H1 (cell line): ENCODE measurements around the gene HOXB3. TPM values are rescaled to one million over a fixed set of nuclear protein-coding genes. Genes with fewer than 3 reads are reported as not detected.

Experiments used
- GTF2F1 ChIP-seq: IDR thresholded peaks from 2 replicates; pipeline ENCODE4 v1.6.1; 2012; ENCODE audit warnings: low read depth, low read length, improper control_type of control experiment, borderline replicate concordance
- KDM4A ChIP-seq: IDR thresholded peaks from one replicate; pipeline ENCODE4 v1.7.1; 2012; ENCODE audit warnings: low read depth, mild to moderate bottlenecking, moderate library complexity, low read length, inconsistent platforms; ENCODE audit not compliant: severe bottlenecking
- RAD21 ChIP-seq, 2 experiments: IDR thresholded peaks in 1 of 2; conservative IDR thresholded peaks in 1 of 2; 2 replicates each; pipeline ENCODE4 v1.6.1; 2011; ENCODE audit warnings: low read depth in 2 of 2, low read length in 2 of 2, improper control_type of control experiment in 1 of 2, inconsistent platforms in 1 of 2, mild to moderate bottlenecking in 1 of 2, moderate library complexity in 1 of 2
- polyA plus RNA-seq, 7 experiments: library from polyadenylated mRNA; depleted of rRNA in 3 of 7; stranded (reverse) in 5 of 7; unstranded in 2 of 7; fragments of >200 nt in 5 of 7; fragments of 200-250 nt in 2 of 7; gene quantifications; 1 replicate in 5 of 7; 2 replicates in 1 of 7; 4 replicates in 1 of 7; pipeline versions ENCODE4 v1.2.1 to v1.2.3, GENCODE V29; 2011 to 2013; ENCODE audit warnings: missing spikeins in 2 of 7, mixed read lengths in 2 of 7
- total RNA-seq: library from RNA; stranded (reverse); fragmentation: NEBNext Ultra II Directional; extraction: Animal tissue kit (Norgen Biotek cat#: 25700); gene quantifications from 2 replicates; pipeline ENCODE4 v1.2.1, GENCODE V29; 2021
- TF ChIP-seq, protein P1 (sequence below): IDR thresholded peaks from 2 replicates; pipeline ENCODE4 v1.6.1; 2012; ENCODE audit warnings: low read length, inconsistent platforms
- TF ChIP-seq, protein P2 (sequence below): fragments of 300-600 bp; sonication (generic); IDR thresholded peaks from 2 replicates; pipeline ENCODE4 v1.7.1; 2012; ENCODE audit warnings: low read length, moderate library complexity, mild to moderate bottlenecking, inconsistent platforms; ENCODE audit not compliant: insufficient replicate concordance

HOXB3 gene
- total and polyA plus RNA-seq, 2 of the 8 experiments (the other 6 are each of a cell fraction or from before 2014, with no cell fraction given) = not detected

DNA sequence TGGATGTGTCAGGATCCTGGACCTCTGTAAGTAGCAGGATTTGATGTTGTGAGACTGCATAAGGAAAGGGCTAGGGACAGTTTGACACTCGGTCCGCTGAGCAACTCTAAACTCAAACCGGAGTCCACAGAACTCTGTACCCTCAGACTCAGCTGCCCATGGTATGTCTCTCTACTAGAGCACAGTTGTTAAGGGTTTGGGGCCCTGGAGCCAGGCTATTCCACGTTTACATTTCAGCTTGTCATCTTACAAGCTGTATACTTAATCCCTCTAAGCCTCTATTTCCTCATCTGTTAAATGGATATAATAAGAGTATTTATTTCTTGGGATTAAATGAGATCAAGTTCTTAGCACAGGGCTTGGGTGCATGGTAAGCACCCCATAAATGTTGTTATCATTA is 87.1 kb downstream of the HOXB3 start (continued):
- no peak for TF ChIP-seq RAD21 (IDR thresholded peaks at IDR 0.05 in 1 of 2, conservative IDR thresholded peaks at IDR 0.05 in 1 of 2; ENCODE audit: low read depth in 2 of 2, low read length in 2 of 2)
- TF ChIP-seq, protein P1, sequence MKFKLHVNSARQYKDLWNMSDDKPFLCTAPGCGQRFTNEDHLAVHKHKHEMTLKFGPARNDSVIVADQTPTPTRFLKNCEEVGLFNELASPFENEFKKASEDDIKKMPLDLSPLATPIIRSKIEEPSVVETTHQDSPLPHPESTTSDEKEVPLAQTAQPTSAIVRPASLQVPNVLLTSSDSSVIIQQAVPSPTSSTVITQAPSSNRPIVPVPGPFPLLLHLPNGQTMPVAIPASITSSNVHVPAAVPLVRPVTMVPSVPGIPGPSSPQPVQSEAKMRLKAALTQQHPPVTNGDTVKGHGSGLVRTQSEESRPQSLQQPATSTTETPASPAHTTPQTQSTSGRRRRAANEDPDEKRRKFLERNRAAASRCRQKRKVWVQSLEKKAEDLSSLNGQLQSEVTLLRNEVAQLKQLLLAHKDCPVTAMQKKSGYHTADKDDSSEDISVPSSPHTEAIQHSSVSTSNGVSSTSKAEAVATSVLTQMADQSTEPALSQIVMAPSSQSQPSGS = no peak
- TF ChIP-seq, protein P2, sequence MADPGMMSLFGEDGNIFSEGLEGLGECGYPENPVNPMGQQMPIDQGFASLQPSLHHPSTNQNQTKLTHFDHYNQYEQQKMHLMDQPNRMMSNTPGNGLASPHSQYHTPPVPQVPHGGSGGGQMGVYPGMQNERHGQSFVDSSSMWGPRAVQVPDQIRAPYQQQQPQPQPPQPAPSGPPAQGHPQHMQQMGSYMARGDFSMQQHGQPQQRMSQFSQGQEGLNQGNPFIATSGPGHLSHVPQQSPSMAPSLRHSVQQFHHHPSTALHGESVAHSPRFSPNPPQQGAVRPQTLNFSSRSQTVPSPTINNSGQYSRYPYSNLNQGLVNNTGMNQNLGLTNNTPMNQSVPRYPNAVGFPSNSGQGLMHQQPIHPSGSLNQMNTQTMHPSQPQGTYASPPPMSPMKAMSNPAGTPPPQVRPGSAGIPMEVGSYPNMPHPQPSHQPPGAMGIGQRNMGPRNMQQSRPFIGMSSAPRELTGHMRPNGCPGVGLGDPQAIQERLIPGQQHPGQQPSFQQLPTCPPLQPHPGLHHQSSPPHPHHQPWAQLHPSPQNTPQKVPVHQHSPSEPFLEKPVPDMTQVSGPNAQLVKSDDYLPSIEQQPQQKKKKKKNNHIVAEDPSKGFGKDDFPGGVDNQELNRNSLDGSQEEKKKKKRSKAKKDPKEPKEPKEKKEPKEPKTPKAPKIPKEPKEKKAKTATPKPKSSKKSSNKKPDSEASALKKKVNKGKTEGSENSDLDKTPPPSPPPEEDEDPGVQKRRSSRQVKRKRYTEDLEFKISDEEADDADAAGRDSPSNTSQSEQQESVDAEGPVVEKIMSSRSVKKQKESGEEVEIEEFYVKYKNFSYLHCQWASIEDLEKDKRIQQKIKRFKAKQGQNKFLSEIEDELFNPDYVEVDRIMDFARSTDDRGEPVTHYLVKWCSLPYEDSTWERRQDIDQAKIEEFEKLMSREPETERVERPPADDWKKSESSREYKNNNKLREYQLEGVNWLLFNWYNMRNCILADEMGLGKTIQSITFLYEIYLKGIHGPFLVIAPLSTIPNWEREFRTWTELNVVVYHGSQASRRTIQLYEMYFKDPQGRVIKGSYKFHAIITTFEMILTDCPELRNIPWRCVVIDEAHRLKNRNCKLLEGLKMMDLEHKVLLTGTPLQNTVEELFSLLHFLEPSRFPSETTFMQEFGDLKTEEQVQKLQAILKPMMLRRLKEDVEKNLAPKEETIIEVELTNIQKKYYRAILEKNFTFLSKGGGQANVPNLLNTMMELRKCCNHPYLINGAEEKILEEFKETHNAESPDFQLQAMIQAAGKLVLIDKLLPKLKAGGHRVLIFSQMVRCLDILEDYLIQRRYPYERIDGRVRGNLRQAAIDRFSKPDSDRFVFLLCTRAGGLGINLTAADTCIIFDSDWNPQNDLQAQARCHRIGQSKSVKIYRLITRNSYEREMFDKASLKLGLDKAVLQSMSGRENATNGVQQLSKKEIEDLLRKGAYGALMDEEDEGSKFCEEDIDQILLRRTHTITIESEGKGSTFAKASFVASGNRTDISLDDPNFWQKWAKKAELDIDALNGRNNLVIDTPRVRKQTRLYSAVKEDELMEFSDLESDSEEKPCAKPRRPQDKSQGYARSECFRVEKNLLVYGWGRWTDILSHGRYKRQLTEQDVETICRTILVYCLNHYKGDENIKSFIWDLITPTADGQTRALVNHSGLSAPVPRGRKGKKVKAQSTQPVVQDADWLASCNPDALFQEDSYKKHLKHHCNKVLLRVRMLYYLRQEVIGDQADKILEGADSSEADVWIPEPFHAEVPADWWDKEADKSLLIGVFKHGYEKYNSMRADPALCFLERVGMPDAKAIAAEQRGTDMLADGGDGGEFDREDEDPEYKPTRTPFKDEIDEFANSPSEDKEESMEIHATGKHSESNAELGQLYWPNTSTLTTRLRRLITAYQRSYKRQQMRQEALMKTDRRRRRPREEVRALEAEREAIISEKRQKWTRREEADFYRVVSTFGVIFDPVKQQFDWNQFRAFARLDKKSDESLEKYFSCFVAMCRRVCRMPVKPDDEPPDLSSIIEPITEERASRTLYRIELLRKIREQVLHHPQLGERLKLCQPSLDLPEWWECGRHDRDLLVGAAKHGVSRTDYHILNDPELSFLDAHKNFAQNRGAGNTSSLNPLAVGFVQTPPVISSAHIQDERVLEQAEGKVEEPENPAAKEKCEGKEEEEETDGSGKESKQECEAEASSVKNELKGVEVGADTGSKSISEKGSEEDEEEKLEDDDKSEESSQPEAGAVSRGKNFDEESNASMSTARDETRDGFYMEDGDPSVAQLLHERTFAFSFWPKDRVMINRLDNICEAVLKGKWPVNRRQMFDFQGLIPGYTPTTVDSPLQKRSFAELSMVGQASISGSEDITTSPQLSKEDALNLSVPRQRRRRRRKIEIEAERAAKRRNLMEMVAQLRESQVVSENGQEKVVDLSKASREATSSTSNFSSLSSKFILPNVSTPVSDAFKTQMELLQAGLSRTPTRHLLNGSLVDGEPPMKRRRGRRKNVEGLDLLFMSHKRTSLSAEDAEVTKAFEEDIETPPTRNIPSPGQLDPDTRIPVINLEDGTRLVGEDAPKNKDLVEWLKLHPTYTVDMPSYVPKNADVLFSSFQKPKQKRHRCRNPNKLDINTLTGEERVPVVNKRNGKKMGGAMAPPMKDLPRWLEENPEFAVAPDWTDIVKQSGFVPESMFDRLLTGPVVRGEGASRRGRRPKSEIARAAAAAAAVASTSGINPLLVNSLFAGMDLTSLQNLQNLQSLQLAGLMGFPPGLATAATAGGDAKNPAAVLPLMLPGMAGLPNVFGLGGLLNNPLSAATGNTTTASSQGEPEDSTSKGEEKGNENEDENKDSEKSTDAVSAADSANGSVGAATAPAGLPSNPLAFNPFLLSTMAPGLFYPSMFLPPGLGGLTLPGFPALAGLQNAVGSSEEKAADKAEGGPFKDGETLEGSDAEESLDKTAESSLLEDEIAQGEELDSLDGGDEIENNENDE = no peak
- TF ChIP-seq KDM4A = no peak
- TF ChIP-seq GTF2F1 = no peak
